ENCODE data around the gene RNU2-1. TPM values are rescaled to one million over a fixed set of nuclear protein-coding genes. Genes with fewer than 3 reads are reported as not detected.
"Not testable (repeated sequence)": the region's sequence is repeated elsewhere in the genome, so short reads cannot be mapped to it uniquely, and the experiment has no call there.

The RNU2-1 gene
- total RNA-seq, 2 donors from 2014 or later: 3,838 to 5,780 TPM

DNA sequence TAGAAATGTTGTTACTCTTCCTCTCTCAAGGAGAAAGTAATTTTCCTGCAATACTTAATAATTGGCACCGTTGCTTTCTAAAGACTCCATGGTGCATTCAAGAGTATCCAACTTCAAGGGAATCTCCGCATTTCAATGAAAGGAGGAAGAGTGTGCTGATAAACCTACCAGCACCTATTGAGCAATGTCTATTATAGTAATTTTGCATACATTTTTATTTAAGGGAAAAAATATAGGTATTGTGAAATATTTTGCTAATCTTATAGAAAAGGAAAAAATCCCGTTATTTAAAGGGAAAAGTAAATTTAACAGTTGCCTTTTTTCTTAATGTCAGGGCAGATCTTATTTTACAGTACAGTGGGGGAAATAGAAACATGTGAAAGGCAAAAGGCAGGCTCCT, 23.2 kb downstream of the RNU2-1 start:
- peaks cover 16% of the 10 kb centered on the region for H3K36me3 Mint-ChIP-seq (ENCODE audit: low read depth)
- peak overlapping the region; percentile 98 for H3K4me3 Mint-ChIP-seq
- ATAC-seq: no peak
- H3K9me3 ChIP-seq (ENCODE audit: control insufficient read depth, low read length, poor library complexity, severe bottlenecking): no peaks in the 10 kb centered on the region
- peak overlapping the region; percentile 97 for H3K27ac Mint-ChIP-seq
- H3K4me1 Mint-ChIP-seq: peaks cover 37% of the 10 kb centered on the region
- no peak for DNase-seq
- H3K27me3 Mint-ChIP-seq: no peaks in the 10 kb centered on the region

DNA sequence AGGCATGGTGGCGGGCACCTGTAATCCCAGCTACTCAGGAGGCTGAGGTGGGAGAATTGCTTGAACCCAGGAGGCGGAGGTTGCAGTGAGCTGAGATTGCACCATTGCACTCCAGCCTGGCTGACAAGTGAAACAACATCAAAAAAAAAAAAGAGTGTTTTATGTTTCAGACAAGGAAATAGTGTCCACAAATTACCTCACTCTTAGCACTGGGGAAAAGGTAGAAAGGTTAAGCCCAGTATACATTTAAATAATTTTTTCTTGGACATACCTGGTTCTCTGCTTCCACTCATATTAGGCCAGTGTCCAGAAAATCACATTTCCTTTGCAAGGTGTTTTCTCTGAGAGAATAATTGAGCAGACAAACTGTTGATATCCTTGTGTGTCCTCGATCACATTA, 30.8 kb downstream of the RNU2-1 start:
- H3K4me1 Mint-ChIP-seq; H3K9me3 ChIP-seq (ENCODE audit: control insufficient read depth, low read length, poor library complexity, severe bottlenecking); H3K27me3 Mint-ChIP-seq; DNase-seq; H3K36me3 Mint-ChIP-seq (ENCODE audit: low read depth); H3K27ac Mint-ChIP-seq; ATAC-seq; H3K4me3 Mint-ChIP-seq: not testable (repeated sequence)

DNA sequence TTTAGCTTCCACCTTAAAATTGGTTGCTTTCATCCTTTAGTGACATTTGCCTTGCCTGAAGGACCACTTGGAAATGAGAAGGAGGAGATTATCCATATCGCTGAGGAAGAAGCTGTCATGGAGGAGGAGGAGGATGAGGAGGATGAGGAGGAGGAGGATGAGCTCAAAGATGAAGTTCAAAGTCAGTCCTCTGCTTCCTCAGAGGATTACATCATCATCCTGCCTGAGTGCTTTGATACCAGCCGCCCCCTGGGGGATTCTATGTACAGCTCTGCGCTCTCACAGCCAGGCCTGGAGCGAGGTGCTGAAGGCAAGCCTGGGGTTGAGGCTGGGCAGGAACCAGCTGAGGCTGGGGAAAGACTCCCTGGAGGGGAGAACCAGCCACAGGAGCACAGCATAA, 33.6 kb downstream of the RNU2-1 start:
- Mint-ChIP-seq H3K27ac (no peak overlapping the region), H3K27me3 (no peaks in the 10 kb centered on the region), H3K4me3 (no peak overlapping the region), H3K4me1 (peaks cover 2% of the 10 kb centered on the region), H3K36me3 (ENCODE audit: low read depth) (peaks cover 4% of the 10 kb centered on the region)
- DNase-seq (no peak), ATAC-seq (no peak)
- no peaks in the 10 kb centered on the region for H3K9me3 ChIP-seq (ENCODE audit: control insufficient read depth, low read length, poor library complexity, severe bottlenecking)

DNA sequence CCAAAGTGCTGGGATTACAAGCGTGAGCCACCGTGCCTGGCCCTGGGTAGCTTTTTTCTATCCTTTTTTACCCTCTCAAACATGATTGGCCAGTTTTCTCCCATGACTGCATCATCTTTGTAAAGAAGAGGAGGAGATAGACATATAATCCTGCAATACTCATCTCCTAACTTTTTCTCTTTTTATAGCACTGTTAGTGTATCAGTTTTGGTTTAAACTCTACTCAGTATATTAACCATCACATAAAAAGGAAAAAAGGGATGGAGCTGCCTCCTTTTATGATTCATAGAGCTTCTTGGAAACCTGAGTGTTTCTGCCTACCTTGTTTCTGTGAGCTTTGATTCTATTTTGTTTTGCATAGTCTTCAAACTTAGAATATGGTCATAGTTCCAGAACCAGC, 34.1 kb downstream of the RNU2-1 start:
- Mint-ChIP-seq H3K36me3 (ENCODE audit: low read depth) (peaks cover 5% of the 10 kb centered on the region), H3K4me1 (peaks cover 2% of the 10 kb centered on the region), H3K27ac (no peak overlapping the region), H3K27me3 (no peaks in the 10 kb centered on the region), H3K4me3 (no peak overlapping the region)
- ATAC-seq: no peak
- H3K9me3 ChIP-seq (ENCODE audit: control insufficient read depth, low read length, poor library complexity, severe bottlenecking): no peaks in the 10 kb centered on the region
- DNase-seq: no peak

DNA sequence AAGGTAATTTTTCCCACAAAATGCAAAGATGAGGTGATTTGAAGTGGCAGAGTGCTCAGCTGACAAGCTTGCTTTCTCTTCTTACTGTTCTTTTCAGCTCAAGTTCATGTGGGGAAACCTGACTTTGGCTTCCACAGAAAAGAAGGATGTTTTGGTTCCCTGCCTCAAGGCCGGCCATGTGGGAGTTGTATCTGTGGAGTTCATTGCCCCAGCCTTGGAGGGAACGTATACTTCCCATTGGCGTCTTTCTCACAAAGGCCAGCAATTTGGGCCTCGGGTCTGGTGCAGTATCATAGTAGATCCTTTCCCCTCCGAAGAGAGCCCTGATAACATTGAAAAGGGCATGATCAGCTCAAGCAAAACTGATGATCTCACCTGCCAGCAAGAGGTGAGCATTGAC, 40.5 kb downstream of the RNU2-1 start:
- ATAC-seq: no peak
- H3K27me3 Mint-ChIP-seq: no peaks in the 10 kb centered on the region
- H3K36me3 Mint-ChIP-seq (ENCODE audit: low read depth): peaks cover 10% of the 10 kb centered on the region
- H3K27ac Mint-ChIP-seq: no peak overlapping the region
- no peak overlapping the region for H3K4me3 Mint-ChIP-seq
- H3K4me1 Mint-ChIP-seq: peaks cover 4% of the 10 kb centered on the region
- no peak for DNase-seq
- H3K9me3 ChIP-seq (ENCODE audit: control insufficient read depth, low read length, poor library complexity, severe bottlenecking): no peaks in the 10 kb centered on the region

DNA sequence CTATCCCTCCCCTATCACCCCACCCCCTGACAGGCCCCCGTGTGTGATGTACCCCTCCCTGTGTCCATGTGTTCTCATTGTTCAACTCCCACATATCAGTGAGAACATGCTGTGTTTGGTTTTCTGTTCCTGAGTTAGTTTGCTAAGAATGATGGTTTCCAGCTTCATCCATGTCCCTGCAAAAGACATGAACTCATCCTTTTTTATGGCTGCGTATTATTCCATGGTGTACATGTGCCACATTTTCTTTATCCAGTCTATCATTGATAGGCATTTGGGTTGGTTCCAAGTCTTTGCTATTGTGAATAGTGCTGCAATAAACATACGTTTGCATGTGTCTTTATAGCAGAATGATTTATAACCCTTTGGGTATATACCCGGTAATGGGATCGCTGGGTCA, 47.1 kb downstream of the RNU2-1 start:
- H3K27me3 Mint-ChIP-seq; DNase-seq; H3K4me3 Mint-ChIP-seq; H3K36me3 Mint-ChIP-seq (ENCODE audit: low read depth); H3K9me3 ChIP-seq (ENCODE audit: control insufficient read depth, low read length, poor library complexity, severe bottlenecking); H3K27ac Mint-ChIP-seq; ATAC-seq; H3K4me1 Mint-ChIP-seq: not testable (repeated sequence)

DNA sequence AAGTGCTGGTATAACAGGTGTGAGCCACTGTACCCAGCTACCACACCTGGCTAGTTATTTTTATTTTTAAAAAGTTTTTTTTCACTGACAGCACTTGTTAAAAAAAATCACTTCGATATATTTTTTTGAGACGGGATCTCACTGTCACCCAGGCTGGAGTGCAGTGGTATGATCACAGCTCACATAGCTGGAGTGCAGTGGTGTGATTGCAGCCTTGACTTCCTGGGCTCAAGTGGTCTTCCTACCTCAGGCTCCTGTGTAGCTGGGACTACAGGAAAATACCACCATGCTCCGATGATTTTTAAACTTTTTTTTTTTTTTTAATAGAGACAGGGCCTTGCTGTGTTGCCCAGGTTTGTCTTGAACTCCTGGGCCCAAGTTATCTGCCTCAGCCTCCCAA, 49.9 kb downstream of the RNU2-1 start:
- no peaks in the 10 kb centered on the region for H3K36me3 Mint-ChIP-seq (ENCODE audit: low read depth)
- H3K4me3 Mint-ChIP-seq: no peak overlapping the region
- H3K4me1 Mint-ChIP-seq: peaks cover 3% of the 10 kb centered on the region
- H3K9me3 ChIP-seq (ENCODE audit: control insufficient read depth, low read length, poor library complexity, severe bottlenecking): no peaks in the 10 kb centered on the region
- ATAC-seq (no peak), DNase-seq (no peak)
- no peak overlapping the region for H3K27ac Mint-ChIP-seq
- H3K27me3 Mint-ChIP-seq: no peaks in the 10 kb centered on the region

Other genes starting within 250 kb of the RNU2-1 start
- gene RPL27, start 235.6 kb downstream of the RNU2-1 start, total RNA-seq: 1,000 to 10,000 TPM; 1,342 to 1,395 TPM
- gene IFI35, start 227.2 kb downstream of the RNU2-1 start, total RNA-seq: 10 to 100 TPM; 23.1 to 23.8 TPM
- 10 to 100 TPM; 26.0 to 29.3 TPM for gene VAT1, start 211.6 kb downstream of the RNU2-1 start, total RNA-seq
- gene RND2, start 208.7 kb downstream of the RNU2-1 start, total RNA-seq: 1 to 10 TPM in 1 of 2 donors, under 1 TPM in 1; 0.12 to 1.1 TPM
- gene BRCA1, start 108.6 kb downstream of the RNU2-1 start, total RNA-seq: 1 to 10 TPM; 2.1 to 3.4 TPM
- 10 to 100 TPM; 55.1 to 55.8 TPM for gene NBR1, start 62.8 kb downstream of the RNU2-1 start, total RNA-seq
- gene TMEM106A, start 22.1 kb downstream of the RNU2-1 start, total RNA-seq: 10 to 100 TPM in 1 of 2 donors, 1 to 10 TPM in 1; 7.0 to 10.0 TPM
- gene CCDC200, start 5.4 kb downstream of the RNU2-1 start, total RNA-seq: under 1 TPM; 0.40 to 0.60 TPM
- gene ARL4D, start 165.0 kb upstream of the RNU2-1 start, total RNA-seq: 1 to 10 TPM; 1.1 to 2.0 TPM
- gene DHX8, start 250.0 kb upstream of the RNU2-1 start, total RNA-seq: 100 to 1,000 TPM in 1 of 2 donors, 10 to 100 TPM in 1; 79.3 to 103 TPM

Measured in T-helper 17 cell (primary cell).